Neural crest cell (in vitro differentiated cells): ENCODE data around the gene C4orf46. TPM values are rescaled to one million over a fixed set of nuclear protein-coding genes. Genes with fewer than 3 reads are reported as not detected.
A peak's percentile ranks its signal among the peaks of the same experiment; 100 is the strongest.
"Not testable (repeated sequence)": the region's sequence is repeated elsewhere in the genome, so short reads cannot be mapped to it uniquely, and the experiment has no call there.

Source experiments
- DNase-seq: peaks from one replicate; pipeline ENCODE4 v3.0.0; 2021; ENCODE audit warnings: low read depth, mixed read lengths, low spot score
- H3K27ac Mint-ChIP-seq: one replicate; pipeline ENCODE4 v1.8.0; 2021; ENCODE audit warnings: mild to moderate bottlenecking, mixed read lengths; ENCODE audit not compliant: unreplicated experiment
- H3K27me3 Mint-ChIP-seq: 2 replicates; pipeline ENCODE4 v1.8.0; 2021; ENCODE audit warnings: low read depth, mild to moderate bottlenecking, mixed read lengths
- H3K36me3 Mint-ChIP-seq: 2 replicates; pipeline ENCODE4 v1.8.0; 2021; ENCODE audit warnings: low read depth, mild to moderate bottlenecking, mixed read lengths
- H3K4me1 Mint-ChIP-seq: 2 replicates; pipeline ENCODE4 v1.8.0; 2021; ENCODE audit warnings: mixed read lengths
- H3K4me3 Mint-ChIP-seq: one replicate; pipeline ENCODE4 v1.8.0; 2021; ENCODE audit warnings: mild to moderate bottlenecking, mixed read lengths
- H3K9me3 Mint-ChIP-seq: 2 replicates; pipeline ENCODE4 v1.8.0; 2021; ENCODE audit warnings: mixed read lengths
- CTCF ChIP-seq: fragments of 200-600 bp; sonication (generic); conservative IDR thresholded peaks from 2 replicates; pipeline ENCODE4 v1.5.0; 2021; ENCODE audit warnings: antibody characterized with exemption, mild to moderate bottlenecking
- long read RNA-seq: library from polyadenylated mRNA; unstranded; transcript quantifications from one replicate; pipeline ENCODE4 v2.0.0, GENCODE V29; 2020
- total RNA-seq: library from RNA; stranded (reverse); gene quantifications from 2 replicates; pipeline ENCODE4 v1.2.1, GENCODE V29; 2021

The C4orf46 gene
- total RNA-seq, result 28.4 and 30.1 TPM in 2 replicates
- long read RNA-seq, transcript C4orf46-201 (2 exons, 3,521 nt), result major isoform, 50 of 64 reads
- long read RNA-seq, partial matches to known transcripts, result 0 of 64 reads
- long read RNA-seq, other reads (novel, unspliced or antisense), result 11 of 64 reads

DNA sequence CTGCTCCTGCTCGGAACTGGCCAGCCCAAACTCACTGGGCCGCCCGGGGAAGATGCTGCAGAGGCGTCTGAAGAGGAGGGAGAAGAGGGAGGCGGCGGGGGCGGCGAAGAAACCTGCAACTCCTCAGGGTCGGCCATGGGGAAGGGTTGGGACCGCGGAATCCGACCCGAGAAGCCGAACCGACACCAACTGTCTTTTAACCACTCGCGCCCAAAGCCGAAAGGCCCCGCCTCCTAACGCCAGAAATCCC lies at the start of gene C4orf46:
Gene C4orf46 (minus strand): TSS at position 223 of the 250 bp plus-strand sequence. CDS start 86 bp downstream, at position 137.
- no peak for TF ChIP-seq CTCF
- DNase-seq, result no peak
- H3K9me3 Mint-ChIP-seq, result no peaks in the 10 kb centered on the region
- peaks cover 7% of the 10 kb centered on the region for H3K36me3 Mint-ChIP-seq
- no peaks in the 10 kb centered on the region for H3K27me3 Mint-ChIP-seq
- H3K4me3 Mint-ChIP-seq, result peak within 1 kb of the TSS; percentile 97
- H3K27ac Mint-ChIP-seq, result peak within 1 kb of the TSS; percentile 99
- H3K4me1 Mint-ChIP-seq, result peaks cover 34% of the 10 kb centered on the region

- H3K4me1 Mint-ChIP-seq, result no peaks in the 10 kb centered on the region
- peaks cover 27% of the 10 kb centered on the region for H3K36me3 Mint-ChIP-seq
- TF ChIP-seq CTCF, result no peak
- H3K27ac Mint-ChIP-seq, result no peak overlapping the region
- no peaks in the 10 kb centered on the region for H3K9me3 Mint-ChIP-seq
- H3K27me3 Mint-ChIP-seq, result no peaks in the 10 kb centered on the region
- DNase-seq, result no peak
- no peak overlapping the region for H3K4me3 Mint-ChIP-seq
These were observed 44.1 kb upstream of the C4orf46 start for GRCh38 chr4:158715802-158716201.

GRCh38 chr4:158714937-158715336 lies 43.2 kb upstream of the C4orf46 start:
- H3K36me3 Mint-ChIP-seq, result peaks cover 33% of the 10 kb centered on the region
- H3K27me3 Mint-ChIP-seq, result no peaks in the 10 kb centered on the region
- H3K9me3 Mint-ChIP-seq, result no peaks in the 10 kb centered on the region
- no peak for DNase-seq
- TF ChIP-seq CTCF, result no peak
- H3K4me1 Mint-ChIP-seq, result no peaks in the 10 kb centered on the region
- H3K27ac Mint-ChIP-seq, result no peak overlapping the region
- no peak overlapping the region for H3K4me3 Mint-ChIP-seq

GRCh38 chr4:158712622-158713021 lies 40.9 kb upstream of the C4orf46 start:
- not testable (repeated sequence) for H3K4me1 Mint-ChIP-seq, DNase-seq
- H3K36me3 Mint-ChIP-seq, result peaks cover 31% of the 10 kb centered on the region

GRCh38 chr4:158710814-158711213 lies 39.1 kb upstream of the C4orf46 start:
- Mint-ChIP-seq H3K27ac (no peak overlapping the region), H3K36me3 (peaks cover 32% of the 10 kb centered on the region), H3K27me3 (no peaks in the 10 kb centered on the region), H3K9me3 (no peaks in the 10 kb centered on the region), H3K4me3 (no peak overlapping the region), H3K4me1 (no peaks in the 10 kb centered on the region)
- no peak for TF ChIP-seq CTCF
- no peak for DNase-seq

More at GRCh38 chr4:158712622-158713021, 40.9 kb upstream of the C4orf46 start:
- H3K27me3 Mint-ChIP-seq, H3K27ac Mint-ChIP-seq, H3K4me3 Mint-ChIP-seq, H3K9me3 Mint-ChIP-seq: not testable (repeated sequence)

GRCh38 chr4:158704274-158704673 lies 32.6 kb upstream of the C4orf46 start:
- DNase-seq, result no peak
- Mint-ChIP-seq H3K27me3 (no peaks in the 10 kb centered on the region), H3K9me3 (no peaks in the 10 kb centered on the region), H3K27ac (no peak overlapping the region), H3K36me3 (peaks cover 13% of the 10 kb centered on the region), H3K4me3 (no peak overlapping the region), H3K4me1 (peaks cover 3% of the 10 kb centered on the region)
- TF ChIP-seq CTCF, result no peak
